Measurements from ENCODE around the gene ARFGAP3. TPM values are rescaled to one million over a fixed set of nuclear protein-coding genes. Genes with fewer than 3 reads are reported as not detected.

Gene ARFGAP3
- total RNA-seq, 1 donor from 2014 or later = 38.0 TPM

GRCh38 chr22:42868751-42869251 lies 11.7 kb upstream of the ARFGAP3 start:
- Mint-ChIP-seq H3K9me3 (peaks cover 6% of the 10 kb centered on the region), H3K27ac (no peak overlapping the region), H3K4me3 (no peak overlapping the region), H3K36me3 (ENCODE audit: low read depth) (peaks cover 5% of the 10 kb centered on the region), H3K27me3 (ENCODE audit: insufficient read depth) (no peaks in the 10 kb centered on the region), H3K4me1 (ENCODE audit: low read depth) (peaks cover 1% of the 10 kb centered on the region)
- DNase-seq (ENCODE audit: low spot score) = no peak
- intact Hi-C loops (cut with micrococcal nuclease) = no loop called here

- H3K36me3 Mint-ChIP-seq (ENCODE audit: low read depth) = peaks cover 8% of the 10 kb centered on the region
- intact Hi-C loops (cut with micrococcal nuclease) = no loop called here
- no peak for DNase-seq (ENCODE audit: low spot score)
- no peak overlapping the region for H3K27ac Mint-ChIP-seq
- H3K4me3 Mint-ChIP-seq = no peak overlapping the region
- H3K4me1 Mint-ChIP-seq (ENCODE audit: low read depth) = peaks cover 13% of the 10 kb centered on the region
- peaks cover 13% of the 10 kb centered on the region for H3K9me3 Mint-ChIP-seq
- no peaks in the 10 kb centered on the region for H3K27me3 Mint-ChIP-seq (ENCODE audit: insufficient read depth)
These were observed 9.0 kb upstream of the ARFGAP3 start for GRCh38 chr22:42866100-42866499.

GRCh38 chr22:42865536-42865935 lies 8.5 kb upstream of the ARFGAP3 start:
- Mint-ChIP-seq H3K4me1 (ENCODE audit: low read depth) (peaks cover 13% of the 10 kb centered on the region), H3K36me3 (ENCODE audit: low read depth) (peaks cover 8% of the 10 kb centered on the region), H3K27ac (no peak overlapping the region), H3K9me3 (peaks cover 13% of the 10 kb centered on the region), H3K27me3 (ENCODE audit: insufficient read depth) (no peaks in the 10 kb centered on the region), H3K4me3 (no peak overlapping the region)
- intact Hi-C loops (cut with micrococcal nuclease) = no loop called here
- no peak for DNase-seq (ENCODE audit: low spot score)

- peaks cover 13% of the 10 kb centered on the region for H3K4me1 Mint-ChIP-seq (ENCODE audit: low read depth)
- no peak overlapping the region for H3K4me3 Mint-ChIP-seq
- peaks cover 8% of the 10 kb centered on the region for H3K36me3 Mint-ChIP-seq (ENCODE audit: low read depth)
- H3K9me3 Mint-ChIP-seq = peaks cover 13% of the 10 kb centered on the region
- intact Hi-C loops (cut with micrococcal nuclease) = loop anchor here (1.0 kb wide), 4 partner anchors 70 to 248 kb away; partner anchors contain the start of gene TTLL1
- peak overlapping the region; percentile 93 for H3K27ac Mint-ChIP-seq
- no peak for DNase-seq (ENCODE audit: low spot score)
- H3K27me3 Mint-ChIP-seq (ENCODE audit: insufficient read depth) = no peaks in the 10 kb centered on the region
These were observed 6.4 kb upstream of the ARFGAP3 start for GRCh38 chr22:42863349-42863961.

- Mint-ChIP-seq H3K27me3 (ENCODE audit: insufficient read depth) (no peaks in the 10 kb centered on the region), H3K9me3 (peaks cover 13% of the 10 kb centered on the region), H3K4me3 (no peak overlapping the region), H3K36me3 (ENCODE audit: low read depth) (peaks cover 8% of the 10 kb centered on the region), H3K4me1 (ENCODE audit: low read depth) (peaks cover 13% of the 10 kb centered on the region), H3K27ac (no peak overlapping the region)
- DNase-seq (ENCODE audit: low spot score) = no peak
- intact Hi-C loops (cut with micrococcal nuclease) = no loop called here
These were observed 5.1 kb upstream of the ARFGAP3 start for GRCh38 chr22:42862045-42862734.

DNA sequence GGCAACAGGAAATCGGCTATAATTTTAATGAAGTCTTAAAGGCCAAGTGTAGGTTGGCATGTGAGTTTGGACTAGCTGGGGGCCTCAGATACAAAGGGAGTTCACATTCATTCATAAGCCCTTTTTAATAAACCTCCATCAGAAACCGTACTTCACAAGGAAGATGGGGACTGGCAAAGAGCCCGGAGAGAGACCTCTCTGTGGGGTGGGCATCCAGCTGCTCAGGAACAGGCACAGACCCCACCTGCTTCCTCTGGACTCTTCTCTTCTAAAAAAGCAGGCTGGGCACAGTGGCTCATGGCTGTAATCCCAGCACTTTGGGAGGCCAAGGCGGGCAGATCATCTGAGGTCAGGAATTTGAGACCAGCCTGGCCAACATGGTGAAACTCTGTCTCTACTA lies 3.9 kb upstream of the ARFGAP3 start:
- intact Hi-C loops (cut with micrococcal nuclease) = no loop called here
- no peak for DNase-seq (ENCODE audit: low spot score)
- peaks cover 16% of the 10 kb centered on the region for H3K4me1 Mint-ChIP-seq (ENCODE audit: low read depth)
- H3K4me3 Mint-ChIP-seq = no peak overlapping the region
- peaks cover 13% of the 10 kb centered on the region for H3K9me3 Mint-ChIP-seq
- H3K27ac Mint-ChIP-seq = no peak overlapping the region
- peaks cover 8% of the 10 kb centered on the region for H3K36me3 Mint-ChIP-seq (ENCODE audit: low read depth)
- no peaks in the 10 kb centered on the region for H3K27me3 Mint-ChIP-seq (ENCODE audit: insufficient read depth)

- H3K27me3 Mint-ChIP-seq (ENCODE audit: insufficient read depth) = no peaks in the 10 kb centered on the region
- H3K4me1 Mint-ChIP-seq (ENCODE audit: low read depth) = peaks cover 8% of the 10 kb centered on the region
- H3K36me3 Mint-ChIP-seq (ENCODE audit: low read depth) = peaks cover 8% of the 10 kb centered on the region
- H3K4me3 Mint-ChIP-seq = peak overlapping the region; percentile 54
- no peak for DNase-seq (ENCODE audit: low spot score)
- intact Hi-C loops (cut with micrococcal nuclease) = loop anchor here (1.0 to 5.0 kb wide), 4 partner anchors 37 to 329 kb away; partner anchors contain the start of genes CYB5R3, PACSIN2 and TTLL12
- peak overlapping the region; percentile 34 for H3K27ac Mint-ChIP-seq
- no peaks in the 10 kb centered on the region for H3K9me3 Mint-ChIP-seq
These were observed 890 bp upstream of the ARFGAP3 start for GRCh38 chr22:42857845-42858481.

DNA sequence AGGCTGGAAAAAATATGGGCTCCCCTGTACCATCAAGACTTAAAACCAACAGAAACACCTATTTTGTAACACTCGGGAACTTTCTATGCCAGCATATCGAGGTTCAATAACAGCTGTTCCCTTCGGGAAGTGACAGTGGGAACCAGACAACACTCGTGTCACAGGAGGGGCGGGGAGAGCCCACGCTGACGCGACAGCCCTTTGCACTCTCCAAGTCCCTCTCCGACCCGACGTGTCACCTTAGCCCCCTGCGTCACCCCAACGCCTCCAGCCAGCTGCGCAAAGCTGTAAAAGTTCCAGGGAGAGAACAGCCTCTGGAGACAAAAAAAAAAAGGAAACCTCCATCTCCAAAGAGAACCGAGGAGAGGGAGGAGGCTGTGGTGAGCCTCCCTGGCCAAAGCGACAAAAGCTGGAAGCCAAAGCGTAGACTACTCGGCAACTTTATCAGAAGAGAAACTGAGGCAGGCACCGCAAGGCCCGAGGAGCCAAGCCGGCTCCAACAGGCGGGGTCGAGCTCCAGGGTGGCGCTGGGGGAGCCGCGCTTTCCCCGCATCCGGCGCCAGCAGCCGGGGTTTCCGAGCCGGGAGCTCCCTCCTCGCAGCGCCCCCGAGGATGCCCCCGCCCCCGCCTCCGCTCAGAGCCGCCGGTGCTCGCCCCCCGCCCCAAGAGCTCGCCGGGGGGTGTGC lies 751 bp downstream of the ARFGAP3 start:
- intact Hi-C loops (cut with micrococcal nuclease) = loop anchor here (2.0 to 5.0 kb wide), 2 partner anchors 38 to 331 kb away; partner anchors contain the start of gene TTLL12
- H3K9me3 Mint-ChIP-seq = no peaks in the 10 kb centered on the region
- peak overlapping the region; percentile 92 for H3K27ac Mint-ChIP-seq
- H3K36me3 Mint-ChIP-seq (ENCODE audit: low read depth) = peaks cover 7% of the 10 kb centered on the region
- peaks cover 5% of the 10 kb centered on the region for H3K4me1 Mint-ChIP-seq (ENCODE audit: low read depth)
- DNase-seq (ENCODE audit: low spot score) = peak; percentile 58
- peak overlapping the region; percentile 93 for H3K4me3 Mint-ChIP-seq
- no peaks in the 10 kb centered on the region for H3K27me3 Mint-ChIP-seq (ENCODE audit: insufficient read depth)

- H3K4me1 Mint-ChIP-seq (ENCODE audit: low read depth) = peaks cover 5% of the 10 kb centered on the region
- DNase-seq (ENCODE audit: low spot score) = no peak
- peak overlapping the region; percentile 92 for H3K27ac Mint-ChIP-seq
- no peaks in the 10 kb centered on the region for H3K27me3 Mint-ChIP-seq (ENCODE audit: insufficient read depth)
- peaks cover 7% of the 10 kb centered on the region for H3K36me3 Mint-ChIP-seq (ENCODE audit: low read depth)
- peak overlapping the region; percentile 93 for H3K4me3 Mint-ChIP-seq
- H3K9me3 Mint-ChIP-seq = no peaks in the 10 kb centered on the region
- intact Hi-C loops (cut with micrococcal nuclease) = loop anchor here (2.0 to 5.0 kb wide), 2 partner anchors 39 to 332 kb away; partner anchors contain the start of gene TTLL12
These were observed 1.4 kb downstream of the ARFGAP3 start for GRCh38 chr22:42855721-42856120.

DNA sequence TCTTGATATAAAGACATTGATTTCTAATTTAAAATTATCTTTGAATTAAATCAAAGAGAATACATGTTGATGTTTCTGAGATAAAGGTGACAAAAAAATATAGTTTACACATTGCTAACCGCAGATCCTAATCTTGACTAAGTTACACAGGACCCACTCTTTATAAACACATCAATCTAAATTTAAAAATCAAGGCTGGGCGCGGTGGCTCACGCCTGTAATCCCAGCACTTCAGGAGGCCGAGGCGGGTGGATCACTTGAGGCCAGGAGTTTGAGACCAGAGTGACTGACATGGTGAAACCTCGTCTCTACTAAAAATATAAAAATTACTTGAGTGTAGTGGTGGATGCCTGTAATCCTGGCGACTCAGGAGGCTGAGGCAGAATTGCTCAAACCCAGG lies 1.9 kb downstream of the ARFGAP3 start:
- DNase-seq (ENCODE audit: low spot score) = no peak
- Mint-ChIP-seq H3K27me3 (ENCODE audit: insufficient read depth) (no peaks in the 10 kb centered on the region), H3K36me3 (ENCODE audit: low read depth) (peaks cover 7% of the 10 kb centered on the region), H3K4me3 (peak overlapping the region; percentile 49), H3K27ac (no peak overlapping the region), H3K9me3 (no peaks in the 10 kb centered on the region), H3K4me1 (ENCODE audit: low read depth) (peaks cover 5% of the 10 kb centered on the region)
- intact Hi-C loops (cut with micrococcal nuclease) = loop anchor here (5.0 kb wide), 1 partner anchor 332 kb away; the partner anchor contains the start of gene TTLL12

GRCh38 chr22:42848941-42849550 lies 8.0 kb downstream of the ARFGAP3 start:
- Mint-ChIP-seq H3K27ac (no peak overlapping the region), H3K4me3 (no peak overlapping the region), H3K36me3 (ENCODE audit: low read depth) (peaks cover 23% of the 10 kb centered on the region), H3K4me1 (ENCODE audit: low read depth) (peaks cover 8% of the 10 kb centered on the region), H3K27me3 (ENCODE audit: insufficient read depth) (no peaks in the 10 kb centered on the region), H3K9me3 (no peaks in the 10 kb centered on the region)
- intact Hi-C loops (cut with micrococcal nuclease) = no loop called here
- DNase-seq (ENCODE audit: low spot score) = no peak

GRCh38 chr22:42847110-42847509 lies 10.0 kb downstream of the ARFGAP3 start:
- no peak for DNase-seq (ENCODE audit: low spot score)
- no peak overlapping the region for H3K27ac Mint-ChIP-seq
- intact Hi-C loops (cut with micrococcal nuclease) = no loop called here
- no peaks in the 10 kb centered on the region for H3K9me3 Mint-ChIP-seq
- no peaks in the 10 kb centered on the region for H3K27me3 Mint-ChIP-seq (ENCODE audit: insufficient read depth)
- peaks cover 16% of the 10 kb centered on the region for H3K4me1 Mint-ChIP-seq (ENCODE audit: low read depth)
- no peak overlapping the region for H3K4me3 Mint-ChIP-seq
- H3K36me3 Mint-ChIP-seq (ENCODE audit: low read depth) = peaks cover 33% of the 10 kb centered on the region
